Muscle of leg (tissue), 11 donors: Measurements from ENCODE around the gene NAP1L5. TPM values are rescaled to one million over a fixed set of nuclear protein-coding genes. Genes with fewer than 3 reads are reported as not detected.
A peak's percentile ranks its signal among the peaks of the same experiment; 100 is the strongest.

Experiments used
- DNase-seq: peaks from one replicate; pipeline ENCODE4 v3.0.0; 2013
- H3K27ac ChIP-seq: one replicate; pipeline ENCODE4 v1.5.1; 2013; ENCODE audit warnings: mild to moderate bottlenecking, low read length, control low read depth
- H3K27me3 ChIP-seq: one replicate; pipeline ENCODE4 v1.6.1; 2013; ENCODE audit warnings: low read length; ENCODE audit not compliant: control insufficient read depth, insufficient read depth
- H3K36me3 ChIP-seq: one replicate; pipeline ENCODE4 v1.6.1; 2013; ENCODE audit warnings: low read length; ENCODE audit not compliant: control insufficient read depth, insufficient read depth
- H3K4me1 ChIP-seq: one replicate; pipeline ENCODE4 v1.6.1; 2013; ENCODE audit warnings: low read length; ENCODE audit not compliant: control insufficient read depth, insufficient read depth
- H3K4me3 ChIP-seq: one replicate; pipeline ENCODE4 v1.5.1; 2013; ENCODE audit warnings: low read length, control low read depth
- H3K9me3 ChIP-seq: replicated peaks from 2 replicates; pipeline ENCODE4 v1.6.1; 2013; ENCODE audit warnings: low read depth, low read length; ENCODE audit not compliant: control insufficient read depth
- WGBS: methylation state at CpG from one replicate; pipeline ENCODE4 v1.1.5; 2013; ENCODE audit warnings: missing lambda C conversion rate; ENCODE audit not compliant: insufficient coverage; 5-methylcytosine and 5-hydroxymethylcytosine counted together
- polyA plus RNA-seq, 8 donors: library from polyadenylated mRNA; unstranded; fragments of 120-200 nt; gene quantifications; one replicate each; pipeline versions ENCODE4 v1.2.1 to v1.2.3, GENCODE V29; 2013; ENCODE audit warnings: inconsistent platforms in 1 of 8, low replicate concordance in 1 of 8; ENCODE audit not compliant: insufficient read length in 8 of 8, insufficient read depth in 1 of 8
- total RNA-seq: library from RNA; stranded (reverse); fragments of 120-200 nt; gene quantifications from one replicate; pipeline ENCODE4 v1.2.4, GENCODE V29; 2013

The NAP1L5 gene
- total and polyA plus RNA-seq, 9 donors, result 6.0 to 12.5 (median 9.0) TPM

DNA sequence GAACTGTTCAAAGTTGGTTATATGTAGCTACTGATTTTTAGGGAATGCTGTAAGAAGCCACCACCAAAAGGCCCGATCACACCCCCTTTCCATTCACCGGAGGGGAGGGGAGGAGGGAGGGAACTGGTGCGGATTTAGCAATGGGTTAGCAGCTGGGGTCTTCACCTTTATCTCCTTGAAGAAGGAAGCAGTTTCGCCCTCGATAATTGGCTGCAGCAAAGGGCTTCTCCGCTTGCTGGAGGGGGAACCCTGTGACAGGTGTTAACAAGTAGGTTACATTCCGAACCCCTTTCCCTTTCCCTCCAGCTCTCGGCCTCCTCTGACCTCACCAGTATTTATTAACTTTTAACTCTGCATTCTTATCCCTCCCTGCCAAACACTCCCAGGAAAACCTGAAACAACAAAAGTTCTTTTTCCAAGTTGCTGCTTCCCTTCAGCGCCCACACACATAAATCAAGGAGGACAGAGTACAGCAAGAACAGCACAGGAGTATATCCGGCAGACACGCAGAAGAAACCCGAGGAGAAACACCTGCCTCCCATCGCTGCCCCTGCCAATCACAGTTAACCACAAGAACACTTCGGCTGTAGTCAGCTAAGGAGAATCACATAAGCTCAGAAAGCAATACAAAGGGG is 39.8 kb upstream of the NAP1L5 start:
- peaks cover 26% of the 10 kb centered on the region for H3K36me3 ChIP-seq
- DNase-seq, result peak; percentile 80
- peak overlapping the region; percentile 1 for H3K4me3 ChIP-seq
- peak overlapping the region; percentile 90 for H3K27ac ChIP-seq
- no peaks in the 10 kb centered on the region for H3K9me3 ChIP-seq
- peaks cover 23% of the 10 kb centered on the region for H3K4me1 ChIP-seq
- no peaks in the 10 kb centered on the region for H3K27me3 ChIP-seq
- 25% methylated on average over 8 of the region's 14 CpGs for whole genome bisulfite sequencing

DNA sequence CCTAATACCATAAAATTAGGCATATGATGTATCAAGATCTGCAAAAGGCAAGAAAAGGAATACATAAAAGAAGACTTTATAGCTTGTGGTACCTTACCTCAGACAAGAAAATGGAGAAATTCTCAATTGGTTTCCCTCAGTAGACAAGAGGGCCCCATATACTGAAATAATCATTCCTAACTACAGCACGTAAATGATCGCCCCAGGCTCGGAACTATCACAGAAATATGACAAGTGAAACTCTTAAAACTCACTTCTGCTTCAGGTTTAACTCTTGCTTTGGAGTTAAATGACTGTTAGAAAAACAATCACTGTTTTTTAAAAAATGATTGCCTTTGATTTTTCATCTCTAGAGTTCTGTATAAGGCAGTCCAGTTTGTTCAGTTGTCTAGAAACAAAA is 38.6 kb upstream of the NAP1L5 start:
- Histone ChIP-seq H3K27me3 (no peaks in the 10 kb centered on the region), H3K4me1 (peaks cover 23% of the 10 kb centered on the region), H3K27ac (peak overlapping the region; percentile 90), H3K36me3 (peaks cover 31% of the 10 kb centered on the region), H3K9me3 (no peaks in the 10 kb centered on the region), H3K4me3 (no peak overlapping the region)
- WGBS, result no CpG with 5 or more reads among the region's 3 CpGs
- no peak for DNase-seq

DNA sequence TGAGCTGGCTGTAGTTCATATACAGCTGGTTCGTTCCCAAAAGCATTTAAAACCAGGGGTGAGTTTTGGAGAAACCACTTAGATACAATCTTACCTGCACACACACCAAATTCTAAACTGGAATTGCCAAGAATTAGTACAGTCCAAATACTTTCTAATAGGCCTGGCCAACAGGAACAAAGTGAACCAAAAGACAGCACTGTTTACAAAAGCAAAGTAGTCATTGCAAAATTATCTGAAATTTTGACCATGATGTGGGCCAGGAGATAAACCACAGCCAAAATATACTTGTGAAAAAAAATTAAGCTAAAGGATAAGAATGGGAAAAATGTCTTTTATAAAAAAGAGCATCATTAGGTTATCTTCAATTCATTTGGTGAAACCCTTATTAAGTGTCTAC is 37.9 kb upstream of the NAP1L5 start:
- peaks cover 36% of the 10 kb centered on the region for H3K36me3 ChIP-seq
- H3K27ac ChIP-seq, result no peak overlapping the region
- no peaks in the 10 kb centered on the region for H3K27me3 ChIP-seq
- H3K4me3 ChIP-seq, result no peak overlapping the region
- H3K9me3 ChIP-seq, result no peaks in the 10 kb centered on the region
- DNase-seq, result no peak
- no CpG with 5 or more reads among the region's 1 CpG for WGBS
- peaks cover 23% of the 10 kb centered on the region for H3K4me1 ChIP-seq

DNA sequence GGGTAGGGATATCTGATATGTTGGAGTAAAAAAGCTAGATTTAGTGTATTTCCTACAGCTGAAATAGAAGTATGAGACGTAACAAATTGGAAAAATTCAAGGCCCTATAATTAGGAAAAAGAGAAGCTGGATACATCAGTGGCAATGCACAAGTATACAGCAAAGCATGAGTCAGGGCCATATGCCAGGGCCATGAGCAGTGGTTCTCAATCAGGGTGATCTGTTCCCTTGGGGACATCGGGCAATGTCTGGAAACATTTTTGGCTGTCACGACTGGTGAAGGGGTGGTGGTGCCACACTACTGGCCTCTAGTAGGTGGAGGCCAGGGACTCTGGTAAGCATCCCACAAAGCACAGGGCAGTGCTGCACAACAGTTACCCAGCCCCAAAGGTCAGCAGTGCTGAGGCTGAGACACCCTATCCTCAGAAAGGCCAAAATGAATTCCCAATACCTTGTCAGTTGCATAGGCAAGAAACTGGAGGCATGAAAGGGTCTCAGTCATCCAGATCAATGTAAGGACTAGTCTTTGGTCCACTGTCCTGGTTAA is 36.8 kb upstream of the NAP1L5 start:
- WGBS, result 65% methylated on average over 2 of the region's 3 CpGs
- no peak overlapping the region for H3K4me3 ChIP-seq
- H3K27ac ChIP-seq, result no peak overlapping the region
- H3K36me3 ChIP-seq, result peaks cover 38% of the 10 kb centered on the region
- H3K9me3 ChIP-seq, result no peaks in the 10 kb centered on the region
- H3K4me1 ChIP-seq, result peaks cover 19% of the 10 kb centered on the region
- no peak for DNase-seq
- H3K27me3 ChIP-seq, result no peaks in the 10 kb centered on the region

DNA sequence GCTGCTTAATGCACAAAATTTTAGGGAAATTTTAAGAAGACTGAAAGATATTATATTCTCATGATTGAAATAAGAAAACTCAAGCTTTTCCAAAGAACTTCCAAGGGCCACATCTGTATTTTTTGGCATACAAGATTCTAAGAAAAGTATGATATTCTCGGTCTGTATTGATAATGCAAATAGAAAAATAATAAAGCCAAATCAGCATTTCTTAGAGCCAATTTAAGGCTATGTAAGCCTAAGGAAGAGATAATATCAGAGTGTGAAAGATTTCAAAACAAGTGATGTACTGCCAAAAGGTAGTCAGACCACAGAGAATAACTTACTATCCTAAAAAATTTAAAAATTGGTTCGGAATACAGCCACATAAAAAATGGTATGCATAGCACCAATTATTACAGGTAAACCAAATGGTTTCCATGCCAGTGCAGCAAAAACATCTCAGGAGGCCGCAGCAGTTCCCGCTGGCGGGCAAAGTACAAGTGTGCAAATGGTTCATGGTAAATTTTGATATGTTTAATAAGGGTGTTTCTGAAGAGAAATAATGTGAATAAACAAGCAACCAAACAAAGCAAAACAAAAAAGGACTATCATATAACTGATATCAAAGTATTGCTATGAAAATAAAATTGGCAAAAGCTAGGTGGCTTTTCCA is 35.2 kb upstream of the NAP1L5 start:
- no CpG with 5 or more reads among the region's 5 CpGs for WGBS
- no peak for DNase-seq
- no peaks in the 10 kb centered on the region for H3K9me3 ChIP-seq
- H3K36me3 ChIP-seq, result peaks cover 37% of the 10 kb centered on the region
- peaks cover 17% of the 10 kb centered on the region for H3K4me1 ChIP-seq
- H3K27ac ChIP-seq, result no peak overlapping the region
- no peak overlapping the region for H3K4me3 ChIP-seq
- H3K27me3 ChIP-seq, result no peaks in the 10 kb centered on the region

DNA sequence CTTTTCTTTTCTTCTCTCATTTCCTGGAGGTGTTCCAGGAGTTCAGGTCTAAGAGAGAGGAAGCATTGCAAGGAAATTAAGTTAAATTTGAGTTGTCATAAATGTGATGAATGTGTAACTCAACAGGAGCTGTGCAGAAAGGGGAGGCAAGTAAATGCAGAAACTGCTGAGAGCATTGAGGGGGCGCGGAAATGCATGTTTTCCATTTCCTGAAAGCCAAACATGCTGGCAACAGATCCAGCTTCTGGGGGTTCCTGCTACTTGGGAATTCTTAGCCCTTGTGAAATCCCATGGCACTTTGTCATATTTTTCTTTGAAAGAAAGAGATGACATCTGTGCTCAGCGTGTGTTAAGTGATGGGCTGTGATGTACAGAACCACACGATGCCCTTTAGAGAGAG is 33.8 kb upstream of the NAP1L5 start:
- DNase-seq, result no peak
- H3K27me3 ChIP-seq, result no peaks in the 10 kb centered on the region
- H3K36me3 ChIP-seq, result peaks cover 47% of the 10 kb centered on the region
- H3K4me1 ChIP-seq, result peaks cover 18% of the 10 kb centered on the region
- H3K4me3 ChIP-seq, result no peak overlapping the region
- no peak overlapping the region for H3K27ac ChIP-seq
- WGBS, result 94% methylated on average over 2 of the region's 4 CpGs
- no peaks in the 10 kb centered on the region for H3K9me3 ChIP-seq

DNA sequence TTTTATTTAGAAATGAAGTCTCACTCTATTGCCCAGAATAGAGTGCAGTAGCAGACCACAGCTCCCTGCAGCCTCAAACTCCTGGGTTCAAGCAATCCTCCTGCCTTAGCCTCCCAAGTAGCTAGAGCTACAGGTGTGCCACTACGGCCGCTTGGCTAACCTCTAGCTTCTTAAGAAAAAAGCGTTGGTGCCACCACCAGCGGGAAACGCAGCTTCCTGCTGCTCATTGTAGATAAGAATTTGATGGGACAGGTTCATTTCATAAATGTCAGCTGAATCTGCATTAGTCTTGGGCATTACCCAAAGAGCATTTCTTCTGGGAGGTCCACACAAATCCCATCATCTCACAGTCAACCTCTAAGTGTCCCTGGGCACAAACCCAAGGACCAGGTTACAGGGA is 33.2 kb upstream of the NAP1L5 start:
- WGBS, result no CpG with 5 or more reads among the region's 5 CpGs
- no peak for DNase-seq
- no peak overlapping the region for H3K4me3 ChIP-seq
- no peaks in the 10 kb centered on the region for H3K9me3 ChIP-seq
- peaks cover 18% of the 10 kb centered on the region for H3K4me1 ChIP-seq
- H3K27me3 ChIP-seq, result no peaks in the 10 kb centered on the region
- no peak overlapping the region for H3K27ac ChIP-seq
- H3K36me3 ChIP-seq, result peaks cover 49% of the 10 kb centered on the region

DNA sequence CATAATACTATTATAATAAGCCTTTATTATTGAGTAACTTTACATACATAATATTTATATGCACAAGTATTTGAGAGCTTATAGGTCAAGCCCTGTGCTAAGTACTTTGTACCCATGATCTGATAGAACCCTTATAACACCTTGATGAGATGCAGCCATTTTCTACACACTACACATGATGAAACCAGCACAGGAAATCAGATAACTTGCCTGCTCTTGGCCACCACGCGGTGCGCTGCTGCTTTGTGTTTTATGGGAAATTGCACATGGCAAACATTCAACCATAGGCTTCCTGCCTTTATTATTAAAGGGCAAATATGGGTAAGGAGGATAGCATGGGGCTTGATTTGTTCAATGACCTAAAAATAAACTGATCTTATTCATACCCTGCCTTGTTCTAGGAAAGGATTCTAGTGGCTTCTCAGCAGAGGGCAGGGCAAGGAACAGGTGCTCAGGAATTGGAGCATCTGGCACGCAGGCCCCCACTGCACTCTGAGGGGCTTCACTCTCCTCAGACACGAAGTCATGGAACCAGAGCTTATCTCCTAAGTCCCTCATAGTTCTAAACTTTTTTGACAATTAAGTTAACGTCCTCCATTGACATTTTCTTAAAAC is 31.6 kb upstream of the NAP1L5 start:
- H3K27me3 ChIP-seq, result no peaks in the 10 kb centered on the region
- peaks cover 46% of the 10 kb centered on the region for H3K36me3 ChIP-seq
- peaks cover 18% of the 10 kb centered on the region for H3K4me1 ChIP-seq
- peak overlapping the region; percentile 66 for H3K27ac ChIP-seq
- no CpG with 5 or more reads among the region's 6 CpGs for WGBS
- H3K4me3 ChIP-seq, result no peak overlapping the region
- DNase-seq, result peak; percentile 35
- H3K9me3 ChIP-seq, result no peaks in the 10 kb centered on the region

DNA sequence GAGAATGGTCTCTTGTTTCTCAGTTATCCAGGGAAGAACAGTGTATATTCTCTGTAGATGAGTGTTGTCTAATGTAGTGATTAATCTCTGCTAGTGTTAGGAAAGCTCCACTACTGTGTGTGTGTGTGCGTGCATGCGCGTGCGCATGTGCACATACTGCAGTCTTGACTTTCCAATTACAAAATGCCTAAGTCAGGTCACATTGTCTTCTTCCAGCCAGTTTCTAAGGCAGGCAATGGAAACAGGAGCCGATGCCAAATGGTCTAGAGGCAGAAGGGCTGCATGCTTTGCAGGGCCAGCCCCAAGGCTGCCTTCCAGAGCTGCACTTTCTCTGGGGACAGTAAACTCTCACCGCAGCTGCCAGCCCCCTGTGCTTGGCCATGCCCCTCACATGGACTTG is 30.5 kb upstream of the NAP1L5 start:
- no peaks in the 10 kb centered on the region for H3K27me3 ChIP-seq
- peaks cover 18% of the 10 kb centered on the region for H3K4me1 ChIP-seq
- peak; percentile 66 for DNase-seq
- 97% methylated on average over 3 of the region's 6 CpGs for WGBS
- H3K9me3 ChIP-seq, result no peaks in the 10 kb centered on the region
- peaks cover 53% of the 10 kb centered on the region for H3K36me3 ChIP-seq
- no peak overlapping the region for H3K4me3 ChIP-seq
- peak overlapping the region; percentile 76 for H3K27ac ChIP-seq

DNA sequence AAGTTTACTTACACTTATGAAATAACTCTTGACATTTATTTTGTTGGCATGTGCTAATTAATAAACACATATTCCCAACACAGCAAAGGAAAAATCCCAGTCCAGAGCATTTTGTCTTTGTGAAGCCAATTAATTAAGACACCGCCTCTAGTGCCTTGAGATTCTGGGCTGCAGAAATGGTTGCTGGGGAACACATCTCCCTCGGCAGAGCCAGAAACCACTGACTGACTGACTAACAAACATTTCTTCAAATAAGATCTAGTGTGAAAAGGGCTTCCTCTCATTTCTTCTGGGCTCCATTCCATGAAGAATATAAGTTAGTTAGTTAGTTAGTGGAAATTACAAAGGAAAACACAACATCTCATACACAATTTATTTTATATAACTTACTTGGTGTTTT is 28.4 kb upstream of the NAP1L5 start:
- Histone ChIP-seq H3K4me3 (no peak overlapping the region), H3K4me1 (peaks cover 23% of the 10 kb centered on the region), H3K9me3 (no peaks in the 10 kb centered on the region), H3K36me3 (peaks cover 62% of the 10 kb centered on the region), H3K27me3 (no peaks in the 10 kb centered on the region), H3K27ac (no peak overlapping the region)
- DNase-seq, result no peak
- no CpG with 5 or more reads among the region's 2 CpGs for WGBS
